PC-3 (cell line): Measurements from ENCODE around the gene DICER1. TPM values are rescaled to one million over a fixed set of nuclear protein-coding genes. Genes with fewer than 3 reads are reported as not detected.
A peak's percentile ranks its signal among the peaks of the same experiment; 100 is the strongest.

ENCODE experiments used
- ATAC-seq: fragments of 200-7000 bp; cut with Tn5 transposase; 2 replicates; pipeline ENCODE4 v1.9.1; 2020; ENCODE audit warnings: mild to moderate bottlenecking, moderate library complexity
- BruUV-seq: library from RNA; stranded (reverse); fragments of 400-500 nt; replicated peaks from 2 replicates; lab custom pipeline; 2021; lab: Mats Ljungman, UMichigan
- CTCF ChIA-PET: fragments of 300-600 bp; sonication (Branson Sonifier 250); formaldehyde crosslinking; loops from one replicate; lab custom pipeline; 2022; ENCODE audit warnings: antibody characterized with exemption; lab: Charles Lee
- POLR2A ChIA-PET: fragments of 300-600 bp; sonication (Branson Sonifier 250); formaldehyde crosslinking; loops from one replicate; lab custom pipeline; 2022; ENCODE audit warnings: antibody characterized with exemption; ENCODE audit not compliant: unreplicated experiment; lab: Charles Lee
- DNase-seq: peaks from one replicate; pipeline ENCODE4 v3.0.0-alpha.2; 2015
- H2AFZ ChIP-seq: fragments of 300-600 bp; sonication (generic); 2 replicates; pipeline ENCODE4 v1.6.0; 2016; ENCODE audit warnings: antibody characterized with exemption, low read length
- H3F3A ChIP-seq: fragments of 300-600 bp; sonication (generic); one replicate; pipeline ENCODE4 v1.6.0; 2017; ENCODE audit warnings: antibody characterized with exemption, low read length, control low read depth, mild to moderate bottlenecking; ENCODE audit not compliant: unreplicated experiment
- H3K27ac ChIP-seq: fragments of 300-600 bp; sonication (generic); 2 replicates; pipeline ENCODE4 v1.5.1; 2016; ENCODE audit warnings: mild to moderate bottlenecking, low read length
- H3K27me3 ChIP-seq: fragments of 300-600 bp; sonication (generic); 2 replicates; pipeline ENCODE4 v1.6.1; 2016; ENCODE audit warnings: low read length, mixed read lengths
- H3K36me3 ChIP-seq: fragments of 300-600 bp; sonication (generic); 2 replicates; pipeline ENCODE4 v1.6.1; 2016; ENCODE audit warnings: low read depth, mixed run types, low read length, mixed read lengths
- H3K4me1 ChIP-seq: fragments of 300-600 bp; sonication (generic); 2 replicates; pipeline ENCODE4 v1.5.1; 2016; ENCODE audit warnings: low read length; ENCODE audit not compliant: insufficient read depth
- H3K4me2 ChIP-seq: fragments of 300-600 bp; sonication (generic); 2 replicates; pipeline ENCODE4 v1.6.0; 2016; ENCODE audit warnings: low read length
- H3K4me3 ChIP-seq: fragments of 300-600 bp; sonication (generic); 2 replicates; pipeline ENCODE4 v1.5.1; 2016; ENCODE audit warnings: mild to moderate bottlenecking, low read length, mixed read lengths
- H3K79me2 ChIP-seq: fragments of 300-600 bp; sonication (generic); 2 replicates; pipeline ENCODE4 v1.6.1; 2017; ENCODE audit warnings: low read length, mixed read lengths
- H3K9ac ChIP-seq: fragments of 300-600 bp; sonication (generic); 2 replicates; pipeline ENCODE4 v1.6.0; 2016; ENCODE audit warnings: mild to moderate bottlenecking, low read length
- H3K9me2 ChIP-seq: fragments of 300-600 bp; sonication (generic); replicated peaks from 2 replicates; pipeline ENCODE4 v1.6.1; 2016; ENCODE audit warnings: mixed run types, low read length, mixed read lengths
- H3K9me3 ChIP-seq: fragments of 300-600 bp; sonication (generic); 2 replicates; pipeline ENCODE4 v1.6.1; 2016; ENCODE audit warnings: low read length, mixed read lengths
- H4K20me1 ChIP-seq: fragments of 300-600 bp; sonication (generic); 2 replicates; pipeline ENCODE4 v1.6.1; 2016; ENCODE audit warnings: low read length, mixed read lengths
- CTCF ChIP-seq: fragments of 300-600 bp; sonication (generic); conservative IDR thresholded peaks from 2 replicates; pipeline ENCODE4 v1.5.1; 2017; ENCODE audit warnings: antibody characterized with exemption, low read depth, mild to moderate bottlenecking, low read length
- EZH2 ChIP-seq: fragments of 300-600 bp; sonication (generic); IDR thresholded peaks from one replicate; pipeline ENCODE4 v1.6.1; 2017; ENCODE audit warnings: antibody characterized with exemption, mild to moderate bottlenecking, low read length; ENCODE audit not compliant: unreplicated experiment
- EZH2phosphoT487 ChIP-seq: fragments of 300-600 bp; sonication (generic); IDR thresholded peaks from 2 replicates; pipeline ENCODE4 v1.6.1; 2018; ENCODE audit warnings: mild to moderate bottlenecking, antibody characterized with exemption, low read length, borderline replicate concordance
- intact Hi-C: fragments of 100-400 bp; cut with micrococcal nuclease; formaldehyde crosslinking; loops from 2 replicates; pipeline ENCODE4 v1.9.0; 2023
- total RNA-seq: library from RNA; depleted of rRNA; stranded (reverse); fragments of >200 nt; gene quantifications from 2 replicates; pipeline ENCODE4 v1.2.3, GENCODE V29; 2014

Gene DICER1
- total RNA-seq, 1 experiment from 2014 or later: 29.9 TPM

DNA sequence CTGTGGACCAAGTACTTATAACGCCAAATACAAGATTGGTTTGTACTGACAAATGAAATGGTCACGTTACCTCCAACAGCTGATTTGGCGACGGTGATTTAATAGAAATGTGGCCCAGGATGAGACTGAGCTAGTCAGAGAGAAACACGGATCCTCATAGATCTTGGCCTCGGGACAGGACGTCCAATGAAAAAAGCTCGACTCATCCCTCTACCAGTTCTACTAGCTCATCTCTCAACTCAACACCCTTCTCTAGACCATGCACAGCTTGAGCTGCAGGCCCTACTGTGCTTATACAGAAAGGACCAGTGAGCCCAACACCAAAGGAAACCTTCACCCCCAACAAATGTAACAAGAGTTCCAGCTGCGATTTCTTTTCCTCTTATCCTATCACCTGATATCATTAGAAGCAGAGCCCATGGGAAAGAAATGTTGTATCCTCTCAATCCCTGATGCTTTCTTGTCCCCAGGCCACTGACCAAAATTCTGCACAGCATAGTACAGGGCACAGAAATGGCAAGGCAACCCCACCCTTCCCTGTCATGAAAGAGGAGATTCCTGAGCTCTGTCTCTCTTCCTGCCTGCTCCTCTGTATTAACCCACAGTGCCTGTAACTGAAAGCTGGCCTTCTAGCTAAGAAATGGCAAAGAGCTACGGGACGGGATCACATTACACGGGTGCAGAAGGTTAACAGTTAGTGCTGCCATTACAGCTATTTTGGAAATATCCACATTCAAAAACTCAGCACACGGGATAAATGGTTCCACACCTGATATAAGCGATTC lies 39.2 kb downstream of the DICER1 start:
- H3K27me3 ChIP-seq: no peaks in the 10 kb centered on the region
- ChIA-PET POLR2A (interaction anchor here (0.7 kb wide), 1 partner anchor 406 kb away, joined by 17 read pairs; no protein-coding TSS in a partner anchor), CTCF (no interaction called here)
- H3F3A ChIP-seq: no peaks in the 10 kb centered on the region
- H3K9me3 ChIP-seq: no peaks in the 10 kb centered on the region
- H3K9me2 ChIP-seq: no peaks in the 10 kb centered on the region
- no peak overlapping the region for H3K4me2 ChIP-seq
- 0 out of 2 replicates have a peak, but pooled peaks cover 9% of the 10 kb centered on the region for H3K79me2 ChIP-seq
- no peak for TF ChIP-seq CTCF
- TF ChIP-seq EZH2phosphoT487: no peak
- TF ChIP-seq EZH2: no peak
- no peak for DNase-seq
- BruUV-seq: no TSS peak
- H3K9ac ChIP-seq: no peak overlapping the region
- H2AFZ ChIP-seq: no peak overlapping the region
- H3K36me3 ChIP-seq: peaks cover 6% of the 10 kb centered on the region; the same call in 1 of the 2 replicates
- H3K27ac ChIP-seq: no peak overlapping the region
- H3K4me1 ChIP-seq: peaks cover 6% of the 10 kb centered on the region; the same call in 1 of the 2 replicates
- intact Hi-C loops: no loop called here
- no peak overlapping the region for H3K4me3 ChIP-seq
- no peaks in the 10 kb centered on the region for H4K20me1 ChIP-seq
- ATAC-seq: no peak

DNA sequence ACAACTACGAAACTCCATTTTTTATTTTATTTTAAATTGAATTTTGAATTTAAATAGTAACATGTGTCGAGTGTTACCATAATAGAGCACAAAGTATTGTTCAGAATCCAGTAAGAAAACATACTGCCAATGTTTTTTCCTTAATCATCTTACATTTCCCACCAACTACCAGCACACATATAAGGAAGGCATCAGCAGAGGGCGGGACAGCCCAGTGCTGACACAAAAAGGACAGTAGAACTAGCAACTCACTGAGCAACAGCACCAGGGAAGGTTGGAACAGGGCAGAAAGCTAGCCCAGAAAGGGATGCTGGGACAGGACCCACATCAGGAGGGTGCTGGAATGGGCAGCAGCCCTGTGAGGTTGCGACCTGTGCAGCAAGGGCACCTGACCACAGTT lies 43.9 kb downstream of the DICER1 start:
- POLR2A ChIA-PET: no interaction called here

More for the DNA sequence above, 43.9 kb downstream of the DICER1 start:
- Histone ChIP-seq H3K9me2 (no peaks in the 10 kb centered on the region), H3K27ac (no peak overlapping the region), H3K27me3 (no peaks in the 10 kb centered on the region), H3K9ac (no peak overlapping the region), H3K4me1 (peaks cover 14% of the 10 kb centered on the region), H3K9me3 (no peaks in the 10 kb centered on the region), H4K20me1 (no peaks in the 10 kb centered on the region), H3K4me3 (no peak overlapping the region), H3K4me2 (no peak overlapping the region), H3K36me3 (peaks cover 26% of the 10 kb centered on the region), H3K79me2 (no peaks in the 10 kb centered on the region), H2AFZ (no peak overlapping the region), H3F3A (no peaks in the 10 kb centered on the region)
- CTCF ChIA-PET: no interaction called here
- intact Hi-C loops: loop anchor here (2.0 kb wide), 1 partner anchor 43 kb away; the partner anchor contains the start of gene DICER1
- TF ChIP-seq CTCF (no peak), EZH2phosphoT487 (no peak)
- DNase-seq (no peak), ATAC-seq (peak; percentile 11; the same call in 1 of the 2 replicates)
- BruUV-seq: no TSS peak
